Measurements from ENCODE around the gene DENND4C.

The DENND4C gene

DNA sequence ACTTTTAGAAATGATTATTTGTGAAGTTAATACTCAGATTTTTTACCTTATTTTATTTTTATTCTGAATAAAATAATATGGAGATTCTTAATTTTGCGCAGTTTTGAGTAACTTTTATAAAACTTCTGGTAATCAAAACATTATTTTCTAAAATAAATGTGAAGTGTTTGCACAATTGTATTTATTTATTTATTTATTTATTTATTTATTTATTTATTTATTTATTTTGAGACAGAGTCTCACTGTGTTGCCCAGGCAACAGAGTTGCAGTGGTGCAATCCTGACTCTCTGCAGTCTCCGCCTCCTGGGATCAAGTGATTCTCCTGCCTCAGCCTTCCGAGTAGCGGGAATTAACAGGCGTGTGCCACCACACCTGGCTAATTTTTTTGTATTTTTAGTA is 76.1 kb downstream of the DENND4C start:
- no peaks in the 10 kb centered on the region for H3K27me3 ChIP-seq (replicated peaks)
- H3K36me3 ChIP-seq (replicated peaks), result peaks cover 2% of the 10 kb centered on the region
- no peak overlapping the region for H3K27ac ChIP-seq
- no peak for DNase-seq
- in situ Hi-C loops (cut with HindIII; ENCODE audit: low pct_ligation_motif_present, low sequenced_read_pairs), result no loop called here
- TF ChIP-seq, protein P1, sequence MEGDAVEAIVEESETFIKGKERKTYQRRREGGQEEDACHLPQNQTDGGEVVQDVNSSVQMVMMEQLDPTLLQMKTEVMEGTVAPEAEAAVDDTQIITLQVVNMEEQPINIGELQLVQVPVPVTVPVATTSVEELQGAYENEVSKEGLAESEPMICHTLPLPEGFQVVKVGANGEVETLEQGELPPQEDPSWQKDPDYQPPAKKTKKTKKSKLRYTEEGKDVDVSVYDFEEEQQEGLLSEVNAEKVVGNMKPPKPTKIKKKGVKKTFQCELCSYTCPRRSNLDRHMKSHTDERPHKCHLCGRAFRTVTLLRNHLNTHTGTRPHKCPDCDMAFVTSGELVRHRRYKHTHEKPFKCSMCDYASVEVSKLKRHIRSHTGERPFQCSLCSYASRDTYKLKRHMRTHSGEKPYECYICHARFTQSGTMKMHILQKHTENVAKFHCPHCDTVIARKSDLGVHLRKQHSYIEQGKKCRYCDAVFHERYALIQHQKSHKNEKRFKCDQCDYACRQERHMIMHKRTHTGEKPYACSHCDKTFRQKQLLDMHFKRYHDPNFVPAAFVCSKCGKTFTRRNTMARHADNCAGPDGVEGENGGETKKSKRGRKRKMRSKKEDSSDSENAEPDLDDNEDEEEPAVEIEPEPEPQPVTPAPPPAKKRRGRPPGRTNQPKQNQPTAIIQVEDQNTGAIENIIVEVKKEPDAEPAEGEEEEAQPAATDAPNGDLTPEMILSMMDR (IDR thresholded peaks at IDR 0.05; ENCODE audit: low read depth, low read length, missing control alignments), result no peak
- H3K4me3 ChIP-seq (ENCODE audit: low read depth, low read length), result no peak overlapping the region

DNA sequence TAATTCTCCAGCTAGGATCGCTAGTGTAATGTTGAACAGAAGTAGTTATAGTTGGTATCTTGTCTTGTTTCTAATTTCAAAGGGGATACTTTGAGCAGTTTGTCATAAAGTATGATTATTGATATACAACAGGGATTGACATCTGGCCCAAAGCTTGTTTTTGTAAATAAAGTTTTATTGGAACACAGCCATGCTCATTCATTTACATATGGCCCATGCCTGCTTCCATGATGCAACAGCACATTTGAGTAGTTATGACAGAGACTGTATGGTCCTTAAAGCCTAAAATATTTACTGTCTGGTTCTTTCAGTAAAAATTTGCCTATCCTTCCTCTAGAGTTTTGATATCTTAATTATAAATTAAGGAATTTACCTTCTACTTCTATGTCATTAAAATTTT is 79.8 kb downstream of the DENND4C start:
- TF ChIP-seq, protein P1 (IDR thresholded peaks at IDR 0.05; ENCODE audit: low read depth, low read length, missing control alignments), result no peak
- Histone ChIP-seq H3K4me3 (ENCODE audit: low read depth, low read length) (no peak overlapping the region), H3K27ac (no peak overlapping the region), H3K27me3 (replicated peaks) (no peaks in the 10 kb centered on the region), H3K36me3 (replicated peaks) (no peaks in the 10 kb centered on the region)
- DNase-seq, result no peak
- in situ Hi-C loops (cut with HindIII; ENCODE audit: low pct_ligation_motif_present, low sequenced_read_pairs), result no loop called here

DNA sequence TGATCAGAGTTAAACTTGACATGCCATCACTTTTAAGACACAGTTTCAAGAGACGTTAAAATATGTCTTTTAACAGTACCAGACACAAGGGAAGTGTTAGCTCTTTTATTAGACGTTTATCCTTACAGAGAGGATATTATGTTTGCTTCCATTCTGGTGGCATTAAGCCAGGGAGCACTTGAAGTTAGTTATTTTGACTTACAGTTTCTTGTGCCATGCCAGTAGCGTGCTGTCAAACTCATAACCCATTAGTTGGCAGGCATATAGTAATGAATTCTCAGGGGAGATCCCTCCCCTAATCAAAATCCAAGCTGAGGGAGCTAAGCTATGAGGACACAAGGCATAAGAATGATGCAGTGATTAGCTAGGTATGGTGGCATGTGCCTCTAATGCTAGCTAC is 83.1 kb downstream of the DENND4C start:
- in situ Hi-C loops (cut with HindIII; ENCODE audit: low pct_ligation_motif_present, low sequenced_read_pairs), result no loop called here
- TF ChIP-seq, protein P1 (IDR thresholded peaks at IDR 0.05; ENCODE audit: low read depth, low read length, missing control alignments), result no peak
- Histone ChIP-seq H3K27me3 (replicated peaks) (no peaks in the 10 kb centered on the region), H3K36me3 (replicated peaks) (peaks cover 2% of the 10 kb centered on the region), H3K4me3 (ENCODE audit: low read depth, low read length) (no peak overlapping the region), H3K27ac (no peak overlapping the region)
- DNase-seq, result no peak

DNA sequence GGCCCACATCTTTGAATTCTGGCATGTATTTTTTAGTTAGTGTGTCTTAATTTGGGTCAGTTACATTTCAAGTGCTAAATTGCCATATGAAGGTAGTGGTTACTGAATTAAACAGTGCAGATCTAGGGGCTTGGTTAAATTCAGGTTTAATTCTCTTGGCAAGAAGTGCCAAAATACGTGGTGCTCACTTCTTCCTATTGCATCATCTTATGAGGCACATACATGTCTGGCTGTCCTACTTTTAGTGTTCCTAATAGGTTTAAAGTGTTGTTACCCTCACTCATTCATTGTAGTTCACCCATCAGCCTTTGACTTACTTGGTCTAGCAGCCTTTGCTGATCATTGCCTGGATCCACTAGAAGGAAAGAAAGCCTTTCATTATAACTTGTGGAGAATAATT is 90.0 kb downstream of the DENND4C start:
- in situ Hi-C loops (cut with HindIII; ENCODE audit: low pct_ligation_motif_present, low sequenced_read_pairs), result no loop called here
- Histone ChIP-seq H3K27me3 (replicated peaks) (no peaks in the 10 kb centered on the region), H3K27ac (no peak overlapping the region), H3K36me3 (replicated peaks) (peaks cover 2% of the 10 kb centered on the region), H3K4me3 (ENCODE audit: low read depth, low read length) (no peak overlapping the region)
- TF ChIP-seq, protein P1 (IDR thresholded peaks at IDR 0.05; ENCODE audit: low read depth, low read length, missing control alignments), result no peak
- no peak for DNase-seq

DNA sequence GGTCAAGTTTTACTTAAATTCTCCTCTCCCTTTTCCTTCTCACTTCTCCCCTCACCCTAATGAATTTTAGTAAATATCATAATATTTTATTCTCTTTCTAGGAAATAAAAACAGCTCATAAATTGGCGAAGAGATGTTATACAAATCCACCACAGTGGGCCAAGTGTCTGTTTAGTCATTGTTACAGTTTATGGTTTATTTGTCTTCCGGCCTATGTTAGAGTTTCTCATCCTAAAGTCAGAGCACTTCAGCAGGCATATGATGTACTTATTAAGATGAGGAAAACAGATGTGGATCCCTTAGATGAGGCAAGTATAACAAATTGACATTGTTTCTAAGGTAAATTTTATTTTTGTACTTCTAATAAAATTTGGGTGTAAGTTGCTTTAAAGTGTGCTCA is 101.4 kb downstream of the DENND4C start:
- TF ChIP-seq, protein P1 (IDR thresholded peaks at IDR 0.05; ENCODE audit: low read depth, low read length, missing control alignments), result no peak
- DNase-seq, result no peak
- Histone ChIP-seq H3K36me3 (replicated peaks) (peaks cover 12% of the 10 kb centered on the region), H3K27ac (no peak overlapping the region), H3K27me3 (replicated peaks) (no peaks in the 10 kb centered on the region), H3K4me3 (ENCODE audit: low read depth, low read length) (no peak overlapping the region)
- in situ Hi-C loops (cut with HindIII; ENCODE audit: low pct_ligation_motif_present, low sequenced_read_pairs), result no loop called here

DNA sequence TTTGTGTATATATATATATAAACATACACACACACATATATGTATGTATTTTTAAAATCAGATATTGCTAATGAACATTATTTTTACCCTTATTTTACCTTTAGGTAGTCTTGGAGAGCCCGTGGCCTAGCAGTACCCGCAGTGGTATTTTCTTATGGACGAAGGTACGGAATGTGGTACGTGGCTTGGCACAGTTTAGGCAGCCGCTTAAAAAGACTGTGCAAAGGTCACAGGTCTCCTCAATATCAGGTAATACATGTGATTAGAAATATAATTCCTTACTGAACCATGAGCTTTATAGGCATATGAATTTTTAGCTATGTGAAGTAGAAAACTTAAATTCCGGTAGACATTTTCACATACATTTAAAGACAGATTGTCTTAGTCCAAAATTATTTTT is 105.7 kb downstream of the DENND4C start:
- H3K36me3 ChIP-seq (replicated peaks), result peaks cover 6% of the 10 kb centered on the region
- no peak overlapping the region for H3K27ac ChIP-seq
- TF ChIP-seq, protein P1 (IDR thresholded peaks at IDR 0.05; ENCODE audit: low read depth, low read length, missing control alignments), result no peak
- no peak overlapping the region for H3K4me3 ChIP-seq (ENCODE audit: low read depth, low read length)
- DNase-seq, result no peak
- in situ Hi-C loops (cut with HindIII; ENCODE audit: low pct_ligation_motif_present, low sequenced_read_pairs), result no loop called here
- no peaks in the 10 kb centered on the region for H3K27me3 ChIP-seq (replicated peaks)

Measured in brain microvascular endothelial cell (primary cell).